Esophagus squamous epithelium (tissue), 5 donors: ENCODE data around the gene RIPK4. TPM values are rescaled to one million over a fixed set of nuclear protein-coding genes. Genes with fewer than 3 reads are reported as not detected.
A peak's percentile ranks its signal among the peaks of the same experiment; 100 is the strongest.

Source experiments
- DNase-seq: peaks from one replicate; lab custom pipeline; 2025; lab: John Stamatoyannopoulos, UW
- H3K27ac ChIP-seq, 4 donors: fragments of 200-600 bp; sonication (generic); one replicate each; pipeline ENCODE4 v1.5.1; 2016 to 2019; ENCODE audit warnings: mild to moderate bottlenecking in 1 of 4
- H3K27me3 ChIP-seq, 4 donors: fragments of 200-600 bp; sonication (generic); 1 replicate in 3 of 4; 2 replicates in 1 of 4; pipeline versions ENCODE4 v1.5.1 to v1.6.0; 2017 to 2021; ENCODE audit warnings: antibody characterized with exemption in 1 of 4
- H3K36me3 ChIP-seq, 3 donors: fragments of 200-600 bp; sonication (generic); one replicate each; pipeline ENCODE4 v1.5.1; 2016 to 2019
- H3K4me1 ChIP-seq, 3 donors: fragments of 200-600 bp; sonication (generic); one replicate each; pipeline ENCODE4 v1.5.1; 2017 to 2019
- H3K4me3 ChIP-seq, 4 donors: fragments of 200-600 bp; sonication (generic); 1 replicate in 3 of 4; 2 replicates in 1 of 4; pipeline ENCODE4 v1.5.1; 2016 to 2019; ENCODE audit warnings: mild to moderate bottlenecking in 2 of 4, moderate library complexity in 1 of 4
- H3K9me3 ChIP-seq, 3 donors: fragments of 200-600 bp; sonication (generic); one replicate each; pipeline ENCODE4 v1.5.1; 2016 to 2019
- CTCF ChIP-seq, 6 experiments: fragments of 450-650 bp in 4 of 6; fragments of 200-600 bp in 2 of 6; sonication (generic) in 2 of 6; IDR thresholded peaks; one replicate each; pipeline ENCODE4 v1.5.1; 2016 to 2019; ENCODE audit warnings: antibody characterized with exemption in 6 of 6, mild to moderate bottlenecking in 4 of 6, moderate library complexity in 4 of 6
- POLR2A ChIP-seq, 4 donors: fragments of 450-650 bp; IDR thresholded peaks; one replicate each; pipeline ENCODE4 v1.6.1; 2017; ENCODE audit warnings: antibody characterized with exemption in 4 of 4, mild to moderate bottlenecking in 4 of 4, moderate library complexity in 3 of 4
- WGBS, 2 donors: methylation state at CpG; one replicate each; pipeline ENCODE4 v1.1.5; 2018; 5-methylcytosine and 5-hydroxymethylcytosine counted together
- intact Hi-C: fragments of 100-400 bp; cut with DNase I; formaldehyde crosslinking; loops from one replicate; pipeline ENCODE4 v1.15.0; 2022
- total RNA-seq, 4 donors: library from RNA; depleted of rRNA; stranded (reverse); fragments of >200 nt; gene quantifications; one replicate each; pipeline ENCODE4 v1.1.0, GENCODE V29; 2016
- donor health status: DM: yes; HTN: yes; CAD: no.

Gene RIPK4
- total RNA-seq, 4 donors from 2014 or later: 41.1 to 93.5 (median 68.8) TPM

DNA sequence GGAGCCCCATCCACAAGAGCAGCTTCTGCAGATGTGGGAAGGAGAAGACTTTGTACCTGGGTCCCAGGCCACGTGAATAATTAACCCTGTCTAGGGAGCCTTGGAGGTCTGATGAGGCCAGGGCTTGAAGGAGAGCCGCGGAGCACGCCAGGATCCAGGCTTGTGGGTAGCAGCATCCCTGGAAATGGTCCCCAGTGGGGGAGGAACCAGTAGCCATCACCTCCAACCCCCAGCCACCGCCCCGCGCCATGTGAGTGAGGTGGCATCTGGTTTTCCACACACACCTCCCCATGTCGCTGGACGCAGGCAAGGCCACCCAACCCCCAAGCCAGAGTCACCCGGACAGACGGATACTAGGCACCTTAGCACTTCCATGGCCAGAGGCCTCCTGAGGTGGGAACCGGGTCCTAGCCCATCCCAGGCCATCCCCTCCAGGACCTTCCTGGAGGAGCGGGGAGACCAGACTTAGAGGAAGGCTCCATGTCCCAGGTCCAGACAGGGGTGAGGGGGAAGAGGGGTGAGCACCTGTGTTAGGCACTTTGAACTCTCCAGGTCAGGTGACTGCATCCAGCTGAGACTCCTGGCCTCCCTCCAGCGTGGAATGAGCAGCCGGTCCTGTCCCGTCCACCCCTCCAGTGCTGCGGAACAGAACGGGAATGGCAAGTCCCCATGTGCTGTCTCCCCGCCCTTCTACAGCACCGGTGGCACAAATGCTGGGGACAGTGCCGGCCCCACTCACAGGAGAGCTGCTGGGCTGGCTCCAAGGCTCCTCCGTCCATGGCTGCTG is 53.2 kb downstream of the RIPK4 start:
- no peaks in the 10 kb centered on the region for H3K36me3 ChIP-seq
- H3K4me1 ChIP-seq: peaks cover 3 to 60% (median 7%) of the 10 kb centered on the region in 3 donors
- TF ChIP-seq CTCF (IDR thresholded peaks at IDR 0.05): no peak
- no peak for TF ChIP-seq POLR2A (IDR thresholded peaks at IDR 0.05)
- peaks cover 0 to 73% (median 0%) of the 10 kb centered on the region in 4 donors for H3K27me3 ChIP-seq
- H3K9me3 ChIP-seq: no peaks in the 10 kb centered on the region
- WGBS, 2 donors: 72 to 90% methylated on average over 3 to 4 of the region's 22 CpGs
- H3K27ac ChIP-seq: no peak overlapping the region
- no peak overlapping the region for H3K4me3 ChIP-seq
- no peak for DNase-seq
- intact Hi-C loops: no loop called here

GRCh38 chr21:41712730-41713129 is 54.1 kb downstream of the RIPK4 start:
- no peak overlapping the region for H3K27ac ChIP-seq

GRCh38 chr21:41712201-41712600 is 54.7 kb downstream of the RIPK4 start:
- no peaks in the 10 kb centered on the region for H3K9me3 ChIP-seq
- H3K36me3 ChIP-seq: no peaks in the 10 kb centered on the region
- no peak for TF ChIP-seq CTCF (IDR thresholded peaks at IDR 0.05)
- no peak for TF ChIP-seq POLR2A (IDR thresholded peaks at IDR 0.05)
- H3K4me3 ChIP-seq: no peak overlapping the region
- DNase-seq: no peak
- peaks cover 9 to 72% (median 13%) of the 10 kb centered on the region in 3 donors for H3K4me1 ChIP-seq
- WGBS, 2 donors: 15 to 48% methylated on average over 9 to 12 of the region's 18 CpGs
- peak overlapping the region in 2 of 4 donors; percentile 33 to 42 for H3K27ac ChIP-seq
- intact Hi-C loops: no loop called here
- H3K27me3 ChIP-seq: peaks cover 0 to 63% (median 0%) of the 10 kb centered on the region in 4 donors

More at GRCh38 chr21:41712730-41713129, 54.1 kb downstream of the RIPK4 start:
- intact Hi-C loops: no loop called here
- Histone ChIP-seq H3K4me1 (peaks cover 7 to 68% (median 12%) of the 10 kb centered on the region in 3 donors), H3K27me3 (peaks cover 0 to 68% (median 0%) of the 10 kb centered on the region in 4 donors), H3K4me3 (no peak overlapping the region), H3K36me3 (no peaks in the 10 kb centered on the region), H3K9me3 (no peaks in the 10 kb centered on the region)
- DNase-seq: no peak
- TF ChIP-seq CTCF (IDR thresholded peaks at IDR 0.05) (no peak), POLR2A (IDR thresholded peaks at IDR 0.05) (no peak)
- 45 to 47% methylated on average over 8 to 9 of the region's 9 CpGs for WGBS, 2 donors

- intact Hi-C loops: no loop called here
- H3K27ac ChIP-seq: peak overlapping the region in 3 of 4 donors; percentile 5 to 42 (median 33)
- H3K9me3 ChIP-seq: no peaks in the 10 kb centered on the region
- peaks cover 13 to 75% (median 13%) of the 10 kb centered on the region in 3 donors for H3K4me1 ChIP-seq
- H3K4me3 ChIP-seq: no peak overlapping the region
- no peak for DNase-seq
- H3K36me3 ChIP-seq: no peaks in the 10 kb centered on the region
- TF ChIP-seq CTCF (IDR thresholded peaks at IDR 0.05): no peak
- TF ChIP-seq POLR2A (IDR thresholded peaks at IDR 0.05): no peak
- 43 to 54% methylated on average over 13 of the region's 13 CpGs for WGBS, 2 donors
- H3K27me3 ChIP-seq: peaks cover 0 to 58% (median 0%) of the 10 kb centered on the region in 4 donors
These were observed 55.3 kb downstream of the RIPK4 start for GRCh38 chr21:41711416-41712007.

GRCh38 chr21:41710823-41711160 is 56.1 kb downstream of the RIPK4 start:
- no peaks in the 10 kb centered on the region for H3K9me3 ChIP-seq
- DNase-seq: no peak
- whole genome bisulfite sequencing, 2 donors: 77 to 80% methylated on average over 3 to 5 of the region's 8 CpGs
- intact Hi-C loops: no loop called here
- no peak for TF ChIP-seq CTCF (IDR thresholded peaks at IDR 0.05)
- TF ChIP-seq POLR2A (IDR thresholded peaks at IDR 0.05): no peak
- no peaks in the 10 kb centered on the region for H3K36me3 ChIP-seq
- no peak overlapping the region for H3K4me3 ChIP-seq
- H3K27me3 ChIP-seq: peaks cover 0 to 51% (median 0%) of the 10 kb centered on the region in 4 donors
- H3K27ac ChIP-seq: peak overlapping the region in 2 of 4 donors; percentile 5 to 20
- H3K4me1 ChIP-seq: peaks cover 19 to 75% (median 19%) of the 10 kb centered on the region in 3 donors
